ENCODE measurements around the gene RNF217. TPM values are rescaled to one million over a fixed set of nuclear protein-coding genes. Genes with fewer than 3 reads are reported as not detected.

The RNF217 gene
- total RNA-seq, 1 donor: 24.9 TPM

- no peak overlapping the region for H3K4me3 ChIP-seq (ENCODE audit: low read depth, low read length)
- TF ChIP-seq CTCF (IDR thresholded peaks at IDR 0.05; ENCODE audit: insufficient read depth, low read length): no peak
- DNase-seq (ENCODE audit: low read depth): no peak
Observed at GRCh38 chr6:124987999-124988591, 25.9 kb downstream of the RNF217 start.

- TF ChIP-seq CTCF (IDR thresholded peaks at IDR 0.05; ENCODE audit: insufficient read depth, low read length): no peak
- DNase-seq (ENCODE audit: low read depth): no peak
- no peak overlapping the region for H3K4me3 ChIP-seq (ENCODE audit: low read depth, low read length)
Observed at GRCh38 chr6:124989136-124989983, 27.1 kb downstream of the RNF217 start.

- TF ChIP-seq CTCF (IDR thresholded peaks at IDR 0.05; ENCODE audit: insufficient read depth, low read length): no peak
- no peak for DNase-seq (ENCODE audit: low read depth)
Observed at GRCh38 chr6:124990988-124991387, 28.8 kb downstream of the RNF217 start.

DNA sequence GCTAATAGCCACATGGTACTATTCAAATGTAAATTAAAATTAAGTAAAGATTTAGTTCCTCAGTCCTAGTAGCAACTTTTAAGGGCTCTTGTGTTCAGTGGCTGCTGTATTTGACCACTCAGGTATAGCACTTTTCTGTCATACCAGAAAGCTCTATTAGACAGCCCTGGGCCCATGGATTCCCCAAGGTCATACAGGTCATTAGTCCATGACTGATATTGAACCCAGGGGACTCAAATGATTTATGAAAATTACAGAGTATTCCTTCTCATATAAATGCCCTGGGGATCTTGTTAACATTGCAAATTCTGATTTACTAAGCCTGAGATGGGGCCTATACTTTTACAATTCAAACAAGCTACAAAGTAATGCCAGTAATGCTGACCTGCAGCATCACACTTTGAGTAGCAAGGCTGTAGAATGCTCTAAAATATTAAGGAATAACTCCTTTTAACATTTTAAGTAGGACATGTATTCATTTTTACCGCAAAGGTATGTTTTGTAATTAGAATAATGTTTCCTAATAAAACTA, 29.6 kb downstream of the RNF217 start:
- no peak for TF ChIP-seq CTCF (IDR thresholded peaks at IDR 0.05; ENCODE audit: insufficient read depth, low read length)
- no peak for DNase-seq (ENCODE audit: low read depth)
- no peak overlapping the region for H3K4me3 ChIP-seq (ENCODE audit: low read depth, low read length)

More at GRCh38 chr6:124990988-124991387, 28.8 kb downstream of the RNF217 start:
- H3K4me3 ChIP-seq (ENCODE audit: low read depth, low read length): no peak overlapping the region

DNA sequence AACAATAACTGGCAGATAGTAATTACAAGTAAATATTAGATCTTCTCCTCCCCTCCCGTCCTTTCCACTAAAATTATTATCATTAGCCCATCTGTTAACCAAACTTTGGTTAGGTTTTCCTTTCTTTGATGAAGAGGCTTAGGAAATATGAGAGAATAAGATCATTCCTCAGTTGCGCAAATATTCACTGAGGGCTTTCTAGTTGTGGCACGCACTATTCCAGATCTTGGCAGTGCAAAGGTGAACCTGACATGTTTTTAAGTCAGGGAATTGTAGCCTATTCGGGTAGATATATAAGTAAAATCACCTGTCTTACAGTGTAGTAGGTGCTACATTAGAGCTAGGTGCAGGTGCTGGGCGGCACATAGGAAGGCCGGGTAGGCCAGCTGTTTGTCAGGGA, 31.1 kb downstream of the RNF217 start:
- TF ChIP-seq CTCF (IDR thresholded peaks at IDR 0.05; ENCODE audit: insufficient read depth, low read length): no peak

DNA sequence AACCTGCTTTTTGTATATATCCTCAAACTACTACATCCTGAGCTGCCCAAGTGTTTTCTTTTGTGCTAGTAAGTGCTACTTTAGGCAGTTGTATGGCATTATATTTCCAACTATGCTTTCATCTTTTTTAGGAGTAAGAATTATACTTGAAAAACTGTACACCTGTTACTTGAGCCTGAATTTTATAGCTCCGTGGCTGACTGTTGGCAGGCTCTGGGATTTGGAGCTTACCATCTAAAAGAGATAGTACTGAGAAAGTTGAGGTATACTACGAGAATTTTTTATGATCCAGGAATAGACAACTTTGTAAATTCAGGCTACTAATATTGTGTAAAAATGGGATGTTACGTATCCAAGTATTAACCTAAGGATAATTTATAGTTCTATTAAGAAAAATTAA, 32.4 kb downstream of the RNF217 start:
- no peak overlapping the region for H3K4me3 ChIP-seq (ENCODE audit: low read depth, low read length)
- DNase-seq (ENCODE audit: low read depth): no peak
- no peak for TF ChIP-seq CTCF (IDR thresholded peaks at IDR 0.05; ENCODE audit: insufficient read depth, low read length)

More for the DNA sequence above, 31.1 kb downstream of the RNF217 start:
- no peak for DNase-seq (ENCODE audit: low read depth)
- H3K4me3 ChIP-seq (ENCODE audit: low read depth, low read length): no peak overlapping the region
